Activated CD8-positive, alpha-beta memory T cell treated with anti-CD3 and anti-CD28 coated beads for 4 hours (primary cell): Measurements from ENCODE around the gene MKS1.

Source experiments
- DNase-seq, 2 donors: peaks; one replicate each; pipeline ENCODE4 v3.0.0-alpha.2; 2020; ENCODE audit warnings: low read depth in 2 of 2

MKS1 gene

DNA sequence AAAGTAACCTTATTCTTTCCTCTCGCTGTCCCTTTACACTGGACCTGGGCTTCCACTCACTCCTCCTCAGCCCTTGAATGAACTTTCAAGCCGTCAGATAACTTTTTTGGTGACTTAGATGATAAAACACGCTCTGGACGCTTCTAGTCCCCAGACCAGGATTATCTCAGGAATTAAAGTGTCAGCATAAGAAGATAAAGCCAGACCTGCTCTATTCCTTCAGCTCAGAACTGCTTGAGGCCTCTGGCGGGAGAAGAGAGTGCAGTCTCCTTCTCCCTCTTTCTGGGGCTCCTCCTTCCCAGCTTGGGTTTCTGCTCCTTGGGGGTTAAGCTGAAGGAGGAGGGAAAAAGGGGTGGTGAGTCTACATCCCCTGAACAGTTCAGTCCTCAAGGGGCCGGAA, 25.9 kb upstream of the MKS1 start:
- no peak for DNase-seq

DNA sequence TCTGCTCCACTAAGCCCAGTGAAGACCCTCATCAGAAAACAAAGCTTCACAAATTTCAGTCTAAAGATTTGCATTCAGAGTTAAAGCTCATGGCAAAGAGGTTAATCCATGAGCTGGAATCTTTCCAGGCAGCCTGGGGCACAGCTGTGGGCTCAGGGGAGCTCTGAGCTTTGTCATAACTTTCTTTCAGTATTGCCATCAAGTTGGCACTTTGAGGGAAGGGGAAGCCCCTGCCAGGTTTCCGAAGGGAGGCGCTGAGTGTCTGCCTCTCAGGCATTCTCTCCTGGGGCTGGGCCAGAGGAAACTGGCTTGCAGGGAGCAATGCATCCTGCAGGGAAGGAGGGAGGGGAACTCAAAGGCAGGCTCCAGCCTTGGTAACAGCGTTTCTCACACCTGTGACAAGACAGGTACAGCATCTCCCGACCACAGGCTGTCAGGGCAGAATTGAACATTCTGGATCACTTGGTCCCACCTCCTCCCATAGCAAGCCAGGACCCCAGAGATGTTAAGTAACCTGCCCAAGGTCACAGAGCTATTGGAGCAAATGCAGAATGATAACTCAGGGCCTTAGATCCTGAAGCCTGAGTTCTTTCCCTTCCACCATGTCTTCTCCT, 23.2 kb upstream of the MKS1 start:
- DNase-seq = no peak

DNA sequence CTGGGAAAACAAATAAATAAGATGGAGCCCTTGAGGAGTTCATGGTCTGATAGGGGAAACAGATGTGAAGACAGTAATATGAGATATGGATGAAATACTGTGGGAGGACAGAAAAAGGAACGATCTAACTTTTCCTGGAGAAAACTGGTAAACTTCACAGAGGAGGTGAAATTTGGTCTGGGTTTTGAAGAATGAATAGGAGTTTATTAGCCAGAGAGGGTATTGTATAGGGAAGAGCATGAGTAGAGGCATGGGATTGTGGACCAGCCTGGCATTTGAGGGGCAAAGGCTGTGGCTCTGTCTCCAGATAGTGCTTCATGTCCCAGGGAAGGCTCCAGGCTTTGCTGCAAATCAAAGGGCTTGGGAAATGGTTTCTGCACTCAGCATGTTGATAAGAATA, 20.9 kb upstream of the MKS1 start:
- DNase-seq = no peak

DNA sequence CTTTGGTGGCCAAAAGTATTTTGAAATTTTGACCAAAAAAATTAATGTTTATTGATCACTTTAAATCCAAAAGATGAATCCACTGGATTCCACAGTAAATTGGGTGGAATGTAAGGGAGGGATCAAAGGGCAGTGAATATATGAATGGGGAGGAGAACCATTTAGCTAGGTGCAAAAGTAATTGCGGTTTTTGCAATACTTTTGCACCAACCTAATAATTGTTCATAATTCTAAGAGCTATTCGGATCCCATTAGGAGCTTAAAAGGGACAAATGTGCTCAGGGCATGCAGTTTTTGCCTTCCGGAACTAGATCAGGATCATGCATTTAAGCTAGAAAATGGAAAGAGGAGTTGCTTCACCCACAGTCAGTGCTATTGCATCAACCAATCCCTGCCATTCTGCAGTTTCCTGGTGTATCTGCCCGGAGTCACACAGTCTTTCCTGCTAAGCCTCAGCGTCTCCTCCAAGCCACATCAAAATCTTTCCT, 19.1 kb upstream of the MKS1 start, which contains the start of gene LPO:
LPO (plus strand) TSS at position 438 of the 488 bp plus-strand sequence. CDS start 4,396 bp downstream, outside the sequence.
- no peak for DNase-seq

DNA sequence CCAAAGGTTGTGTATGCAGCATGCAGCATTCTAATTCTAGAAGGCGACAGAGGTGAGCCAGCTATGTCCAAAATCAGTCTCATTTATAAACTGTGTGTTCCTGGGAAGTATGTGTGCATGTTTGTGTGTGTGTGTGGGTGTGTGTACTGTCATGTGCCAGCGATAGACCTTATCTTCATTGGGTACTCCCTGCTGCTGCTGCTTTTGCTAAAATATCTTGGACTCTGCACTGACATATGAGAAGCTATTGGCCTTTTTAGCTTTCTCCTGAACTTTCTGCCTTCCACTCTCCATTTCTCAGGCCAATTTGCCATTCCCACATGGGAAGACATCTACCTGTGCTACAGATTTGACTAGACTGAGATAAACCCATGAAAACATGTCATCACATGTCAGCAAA, 17.3 kb upstream of the MKS1 start:
- DNase-seq = no peak

DNA sequence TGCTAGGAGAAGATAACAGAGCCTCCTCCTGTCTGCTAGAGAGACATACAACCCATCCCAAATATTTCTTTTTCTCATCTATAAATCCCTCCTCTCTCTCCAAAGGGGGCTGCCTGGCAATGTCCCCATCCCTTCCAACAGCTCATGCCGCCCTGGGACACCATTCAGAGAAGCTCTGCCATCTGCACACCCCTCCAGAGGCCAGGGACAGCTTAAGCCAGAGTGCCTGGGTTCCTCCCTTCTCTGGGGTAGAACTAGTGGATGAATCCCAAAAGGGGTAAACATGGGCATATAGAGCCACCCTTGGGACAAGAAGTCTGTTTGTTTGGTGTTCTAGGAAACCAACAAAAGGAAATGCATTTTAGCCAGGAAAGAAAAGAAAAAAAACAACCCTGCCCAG, 16.8 kb upstream of the MKS1 start:
- DNase-seq = no peak

DNA sequence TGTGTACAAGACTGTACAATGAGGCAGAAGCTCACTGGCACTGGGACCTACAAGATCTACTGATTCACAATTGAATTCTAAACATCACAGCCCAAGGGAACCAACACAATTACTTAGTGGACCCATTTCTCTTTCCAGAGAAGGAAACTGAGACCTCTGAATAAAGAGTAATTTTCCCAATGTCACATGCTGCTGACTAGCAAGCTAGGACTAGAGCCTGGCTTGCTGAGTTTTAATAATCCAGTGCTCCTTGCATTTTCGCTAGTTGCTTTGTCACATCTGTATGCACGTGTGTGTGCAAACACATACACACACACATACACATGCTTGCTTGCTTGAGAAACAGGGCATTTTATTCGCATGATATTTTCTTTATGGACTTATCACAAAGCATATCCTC, 15.5 kb upstream of the MKS1 start:
- no peak for DNase-seq

DNA sequence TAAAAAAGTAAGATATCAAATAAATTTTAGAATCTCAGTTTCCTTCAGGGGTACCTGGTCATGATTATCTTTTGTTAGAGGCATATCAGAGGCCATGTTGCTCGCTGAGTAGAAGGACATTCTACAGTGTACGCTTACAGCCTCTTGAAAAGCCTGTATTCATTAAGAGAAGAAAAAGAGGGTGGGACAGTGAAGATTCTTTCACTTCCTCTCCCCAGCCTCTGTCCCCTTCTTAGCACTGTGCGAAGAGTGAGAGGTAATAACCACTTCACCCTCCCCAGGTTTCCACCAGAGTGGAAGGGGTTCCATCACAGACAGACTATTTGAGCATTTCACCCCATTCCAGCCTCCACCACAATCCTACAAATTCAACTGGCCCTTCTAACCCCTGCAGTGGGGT, 14.5 kb upstream of the MKS1 start:
- no peak for DNase-seq

DNA sequence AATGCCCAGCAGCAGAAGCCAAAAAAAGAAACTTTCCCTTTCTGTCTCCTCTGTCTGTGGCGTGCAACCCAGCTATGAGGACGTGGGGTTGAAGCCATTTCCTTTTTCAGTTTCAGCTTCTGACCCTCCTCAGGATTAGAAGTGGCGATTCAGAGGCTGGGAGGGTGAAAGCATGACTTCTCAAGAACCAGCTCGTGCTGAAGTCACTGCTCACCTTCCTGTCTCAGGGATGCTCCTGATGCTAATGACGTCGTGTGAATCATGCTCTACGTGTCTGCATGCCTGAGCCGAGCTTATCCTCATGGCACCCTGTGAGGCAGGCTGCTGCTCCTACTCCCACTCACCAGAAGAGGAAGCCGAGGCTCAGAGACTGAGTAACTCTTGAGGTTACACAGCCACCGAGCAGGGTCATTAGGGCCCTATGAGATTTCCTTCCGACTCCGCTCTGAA, 13.7 kb upstream of the MKS1 start:
- DNase-seq = no peak

DNA sequence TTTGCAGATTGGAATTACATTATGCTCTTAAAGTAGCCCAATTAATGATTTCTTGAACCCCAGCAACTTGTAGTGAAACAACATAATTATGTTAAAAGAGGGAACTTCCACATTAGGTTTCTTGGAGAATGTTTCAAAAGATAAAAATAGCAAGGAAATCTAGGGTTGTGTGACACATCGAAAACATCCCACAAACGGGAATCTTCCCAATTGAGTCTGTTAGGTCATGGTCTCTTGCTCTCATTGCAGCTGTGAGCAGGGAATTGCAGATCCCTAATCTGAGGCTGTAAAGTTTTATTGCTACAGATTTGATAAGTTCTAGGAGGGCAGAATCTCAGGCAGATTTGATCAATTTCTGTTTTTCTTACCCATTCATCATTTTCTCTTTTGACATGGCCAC, 12.6 kb upstream of the MKS1 start:
- DNase-seq = no peak

DNA sequence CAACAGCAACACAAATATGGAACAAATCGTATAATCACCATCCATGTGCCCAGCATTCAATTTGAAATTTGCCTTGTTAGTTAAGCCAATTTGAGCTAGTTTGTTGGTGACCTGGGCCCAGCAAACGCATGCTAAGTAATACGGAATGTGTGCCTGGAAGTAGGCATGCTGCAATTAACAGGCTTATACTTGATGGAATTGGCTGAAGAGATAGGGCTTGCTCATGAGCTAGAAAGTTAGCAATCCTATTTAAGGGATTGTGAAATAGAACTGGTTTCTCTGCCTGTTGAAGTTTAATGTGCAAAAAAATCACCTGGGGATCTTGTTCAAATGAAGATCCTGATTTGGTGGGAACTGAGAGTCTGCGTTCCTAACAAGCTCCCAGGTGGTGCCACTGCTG, 10.8 kb upstream of the MKS1 start:
- DNase-seq = no peak

DNA sequence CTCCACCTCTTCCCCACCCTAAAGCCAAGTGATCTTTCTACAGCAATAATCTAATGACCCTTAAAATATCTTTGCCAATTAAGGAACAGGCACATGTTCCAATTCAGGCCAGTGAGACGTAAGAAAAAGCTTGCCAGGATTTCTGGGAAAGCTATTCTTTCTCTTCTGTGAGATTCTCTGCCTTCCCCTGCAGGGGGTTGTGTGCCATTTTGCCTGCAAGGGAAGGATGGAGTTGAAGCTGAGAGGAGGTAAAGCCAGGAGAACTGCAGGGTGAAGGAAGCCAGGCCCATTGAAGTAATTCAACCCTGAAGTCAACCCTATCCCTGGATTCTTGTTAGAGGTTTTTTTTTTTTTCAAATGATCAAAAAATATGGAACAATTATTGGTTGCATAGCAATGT, 10.3 kb upstream of the MKS1 start:
- no peak for DNase-seq

DNA sequence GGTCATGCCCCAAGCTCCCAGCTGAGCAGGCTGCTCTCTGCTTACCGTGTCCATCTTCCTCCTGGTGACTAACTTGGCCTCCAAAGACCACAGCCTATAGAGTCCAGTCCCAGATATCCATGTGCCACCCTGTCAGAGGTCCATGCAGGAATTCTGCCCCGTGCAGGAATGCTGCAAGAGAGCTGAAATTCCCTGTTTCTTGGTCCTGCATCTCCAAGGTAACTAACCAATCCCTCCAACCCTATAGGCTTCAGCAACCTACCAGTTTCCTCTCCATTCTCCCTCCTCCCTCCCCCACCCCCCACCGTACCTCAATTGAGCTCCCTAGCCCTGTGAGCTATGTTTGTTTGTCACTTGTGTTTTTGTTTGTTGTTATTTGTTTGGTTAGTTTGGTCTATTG, 9.6 kb upstream of the MKS1 start:
- no peak for DNase-seq

DNA sequence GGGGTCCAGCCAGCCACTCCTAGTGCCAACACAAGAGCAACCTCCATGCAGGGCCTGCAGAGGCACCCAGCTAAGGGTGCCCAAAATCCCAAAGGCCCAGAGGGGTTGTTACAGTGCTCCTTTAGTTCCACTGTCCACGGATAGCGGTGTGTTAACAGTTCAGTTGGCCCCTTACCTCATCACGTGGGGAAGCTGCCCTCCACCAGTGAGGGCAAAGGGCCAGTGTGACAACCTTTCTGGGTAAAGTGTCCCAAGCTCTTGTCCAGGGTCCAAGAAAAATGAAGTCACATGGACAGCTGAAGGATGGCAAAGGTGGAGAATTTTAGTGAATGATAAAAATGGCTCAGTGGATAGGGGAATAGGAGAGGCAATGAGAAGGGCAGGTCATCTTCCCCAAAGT, 8.7 kb upstream of the MKS1 start:
- DNase-seq = no peak

DNA sequence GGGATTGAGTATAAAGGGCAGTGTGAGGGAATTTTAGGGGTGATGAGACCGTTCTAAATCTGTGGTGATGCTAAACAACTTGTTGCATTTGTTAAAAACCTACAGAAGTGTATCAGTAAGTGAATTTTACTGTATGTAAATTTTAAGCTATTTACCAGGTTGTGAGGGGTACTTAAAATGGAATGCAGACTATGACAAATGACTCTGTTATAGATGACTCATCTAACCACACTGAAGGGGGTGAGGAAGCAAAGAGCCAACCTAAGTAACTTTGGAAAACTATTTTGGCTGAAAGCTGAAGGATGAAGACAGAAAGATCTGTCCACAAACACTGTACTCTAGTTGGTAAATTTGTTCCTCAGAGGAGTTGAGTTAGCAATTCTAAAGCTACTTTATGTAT, 5.3 kb upstream of the MKS1 start:
- no peak for DNase-seq

DNA sequence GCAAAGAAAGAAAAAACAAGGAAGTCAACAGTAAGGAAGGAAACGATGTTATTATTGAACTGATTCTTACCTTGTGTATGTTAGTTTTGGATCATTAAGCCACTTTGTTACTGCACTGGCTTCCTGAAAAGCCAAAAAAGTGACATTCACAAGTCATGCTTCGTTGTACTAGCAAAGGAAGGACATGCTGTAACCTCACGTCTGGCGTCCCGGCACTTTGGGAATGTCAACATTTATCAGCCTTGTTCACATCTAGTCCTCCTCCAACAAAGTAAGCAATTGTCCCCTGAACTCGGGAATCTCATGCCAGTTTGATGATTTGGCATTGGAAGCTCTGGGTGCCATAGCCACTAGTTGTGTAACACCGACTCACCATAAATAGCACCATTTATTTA, 731 bp upstream of the MKS1 start:
- DNase-seq = no peak

DNA sequence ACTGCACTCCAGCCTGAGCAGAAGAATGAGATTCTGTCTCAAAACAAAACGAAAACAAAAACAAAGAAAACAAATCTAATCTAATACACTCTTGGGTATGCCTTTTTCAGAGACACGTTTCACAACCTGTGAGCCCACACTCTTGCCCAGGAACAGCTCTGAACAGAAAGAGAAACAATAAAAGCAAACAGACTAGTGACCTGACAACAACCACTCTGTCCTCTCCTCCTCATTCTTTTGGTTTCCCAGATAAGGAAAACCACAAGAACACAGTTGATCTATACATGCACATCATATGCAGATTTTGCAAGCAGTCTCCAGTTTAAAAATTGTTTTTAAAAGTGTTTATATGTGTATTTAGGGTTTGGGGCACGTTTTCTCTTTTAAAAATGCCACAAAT, 1.3 kb downstream of the MKS1 start:
- DNase-seq = no peak

DNA sequence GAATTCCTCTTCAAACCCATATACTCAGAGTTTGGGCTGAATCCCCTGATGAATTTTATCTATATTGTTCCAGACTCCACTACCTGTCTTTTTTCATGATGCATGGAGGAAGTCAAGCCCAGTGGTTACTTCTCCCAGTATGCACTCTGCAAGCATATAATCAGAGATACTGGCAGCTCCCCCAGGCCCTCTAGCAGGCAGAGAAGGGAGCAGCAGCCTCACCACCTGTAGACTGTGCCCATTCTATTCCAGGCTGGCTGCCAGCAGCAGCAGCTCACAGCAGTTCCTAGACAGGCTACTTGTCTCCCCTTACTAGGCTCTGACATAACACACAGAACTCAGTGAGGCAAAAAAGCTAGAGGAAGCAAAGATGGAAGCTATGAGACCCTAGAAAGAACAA, 3.4 kb downstream of the MKS1 start:
- no peak for DNase-seq

DNA sequence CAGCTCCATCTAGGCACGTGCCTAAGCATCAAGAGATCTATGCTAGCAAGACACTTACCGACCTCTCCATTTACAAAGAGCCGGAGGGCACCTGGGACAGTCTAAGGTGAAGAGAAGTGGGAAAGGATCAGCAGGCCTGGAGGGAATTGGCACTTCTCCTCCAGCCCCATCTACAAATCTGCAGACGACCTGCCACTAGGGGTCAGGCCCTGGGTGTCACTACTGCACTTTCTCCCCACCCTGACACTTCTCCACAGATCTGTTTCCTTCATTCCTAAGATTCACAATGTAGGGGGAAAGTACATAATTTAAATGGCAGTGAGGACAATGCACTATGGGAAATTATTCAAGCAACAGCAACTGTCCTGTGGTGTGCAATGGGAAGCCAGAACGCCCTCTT, 8.1 kb downstream of the MKS1 start:
- no peak for DNase-seq

DNA sequence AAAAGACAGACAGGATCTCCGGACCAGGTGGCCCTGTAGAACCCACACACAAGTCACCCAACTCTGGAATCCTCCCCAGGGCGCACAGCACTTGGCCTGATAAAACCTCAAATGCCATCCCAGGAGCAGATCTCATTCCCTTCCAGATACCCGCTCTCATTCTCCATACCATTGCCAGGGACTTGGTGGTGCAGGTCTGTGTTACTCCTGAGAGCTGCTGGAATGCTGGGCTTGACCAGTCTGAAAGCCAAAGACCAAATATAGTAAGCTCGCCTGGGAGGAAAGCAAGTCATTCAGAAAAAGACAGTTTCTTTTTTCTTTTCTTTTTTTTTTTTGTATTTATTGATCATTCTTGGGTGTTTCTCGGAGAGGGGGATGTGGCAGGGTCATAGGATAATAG, 10.7 kb downstream of the MKS1 start:
- no peak for DNase-seq

DNA sequence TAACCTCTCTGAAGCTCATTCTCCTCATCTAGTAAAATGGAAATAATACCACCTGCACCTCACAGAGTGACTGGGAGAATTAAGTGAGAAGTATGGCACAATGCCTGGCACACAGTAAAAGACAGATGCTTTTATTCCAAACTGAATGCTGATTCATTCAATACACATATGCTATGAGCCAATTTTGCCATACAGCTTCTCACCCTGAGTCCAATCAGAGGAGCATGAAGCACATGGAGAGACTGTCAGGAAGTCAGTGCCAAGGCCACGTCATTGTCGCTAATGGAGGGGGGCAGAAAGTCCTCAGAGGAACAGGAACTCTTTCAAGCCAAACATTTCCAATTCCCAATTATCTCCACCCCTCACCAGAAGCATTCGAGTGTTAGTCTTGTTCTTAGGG, 11.6 kb downstream of the MKS1 start:
- DNase-seq = no peak

DNA sequence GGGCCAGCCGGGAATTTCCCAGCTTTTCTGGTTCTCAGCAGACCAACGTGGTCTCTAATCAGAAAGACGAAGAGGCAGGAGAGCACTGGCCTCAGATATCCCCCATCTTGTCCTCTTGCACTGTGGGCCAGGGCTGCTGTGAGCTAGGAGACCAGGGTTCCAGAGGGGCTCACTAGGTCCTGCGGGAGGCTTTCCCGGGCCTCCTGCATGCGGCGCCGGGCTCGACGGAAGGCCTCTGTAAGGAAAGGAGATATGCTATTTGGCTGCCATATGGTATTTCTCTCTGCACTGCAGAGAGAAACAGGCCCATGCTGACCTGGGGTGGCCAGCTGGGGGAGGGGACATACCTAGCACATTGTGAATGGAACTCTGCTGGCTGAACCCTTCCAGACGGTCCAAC, 13.1 kb downstream of the MKS1 start:
- DNase-seq = no peak

DNA sequence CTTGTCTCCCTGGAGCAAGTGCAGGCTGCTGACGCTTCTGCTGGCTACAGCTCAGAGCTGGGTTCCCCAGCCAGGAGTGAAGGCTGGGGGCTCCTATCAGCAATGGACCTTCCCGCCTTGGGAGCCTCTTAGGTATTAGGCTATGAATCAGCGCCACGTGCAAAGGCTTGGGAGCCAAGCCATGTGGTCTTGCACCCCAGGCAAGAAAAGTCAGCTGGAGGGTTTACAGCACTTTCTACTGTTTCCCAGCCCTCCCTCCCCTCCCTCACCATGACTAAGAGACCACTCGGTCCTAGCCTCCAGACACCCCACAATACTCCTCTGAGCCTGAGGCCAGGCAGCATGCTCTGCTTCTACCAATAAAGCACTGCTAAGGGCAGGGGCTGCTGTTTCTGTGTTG, 14.3 kb downstream of the MKS1 start:
- no peak for DNase-seq

DNA sequence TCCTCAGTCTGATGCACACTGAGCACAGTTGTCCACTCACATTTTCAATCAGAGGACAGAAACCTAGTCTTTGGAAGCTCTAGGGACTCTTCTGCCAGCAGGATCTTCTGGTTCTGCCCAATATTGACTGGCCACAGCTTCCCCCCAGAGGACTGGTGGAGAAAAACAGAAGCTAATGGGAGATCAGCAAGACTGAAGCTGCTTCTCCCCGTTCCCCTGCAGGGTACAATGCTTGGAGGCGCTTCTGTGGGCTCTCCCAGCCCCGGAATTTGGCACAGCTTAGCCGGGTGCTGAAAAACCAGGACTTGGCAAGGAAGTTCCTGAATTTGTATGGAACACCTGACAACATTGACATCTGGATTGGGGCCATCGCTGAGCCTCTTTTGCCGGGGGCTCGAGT, 16.2 kb downstream of the MKS1 start:
- DNase-seq = no peak
